Renal cortex interstitium (tissue), 11 donors: ENCODE results near the gene OR2AE1. TPM values are rescaled to one million over a fixed set of nuclear protein-coding genes. Genes with fewer than 3 reads are reported as not detected.

ENCODE experiments used
- DNase-seq, 11 donors: peaks; one replicate each; pipeline ENCODE4 v3.0.0-alpha.2; 2013; ENCODE audit warnings: low read depth in 9 of 11, low spot score in 4 of 11; ENCODE audit errors: extremely low read depth in 1 of 11
- polyA plus RNA-seq, 3 donors: library from polyadenylated mRNA; unstranded; fragments of 120-200 nt; gene quantifications; one replicate each; pipeline ENCODE4 v1.2.1, GENCODE V29; 2013; ENCODE audit not compliant: insufficient read length in 3 of 3

Gene OR2AE1
- polyA plus RNA-seq, 3 donors: 0.14 TPM; not detected in 2

DNA sequence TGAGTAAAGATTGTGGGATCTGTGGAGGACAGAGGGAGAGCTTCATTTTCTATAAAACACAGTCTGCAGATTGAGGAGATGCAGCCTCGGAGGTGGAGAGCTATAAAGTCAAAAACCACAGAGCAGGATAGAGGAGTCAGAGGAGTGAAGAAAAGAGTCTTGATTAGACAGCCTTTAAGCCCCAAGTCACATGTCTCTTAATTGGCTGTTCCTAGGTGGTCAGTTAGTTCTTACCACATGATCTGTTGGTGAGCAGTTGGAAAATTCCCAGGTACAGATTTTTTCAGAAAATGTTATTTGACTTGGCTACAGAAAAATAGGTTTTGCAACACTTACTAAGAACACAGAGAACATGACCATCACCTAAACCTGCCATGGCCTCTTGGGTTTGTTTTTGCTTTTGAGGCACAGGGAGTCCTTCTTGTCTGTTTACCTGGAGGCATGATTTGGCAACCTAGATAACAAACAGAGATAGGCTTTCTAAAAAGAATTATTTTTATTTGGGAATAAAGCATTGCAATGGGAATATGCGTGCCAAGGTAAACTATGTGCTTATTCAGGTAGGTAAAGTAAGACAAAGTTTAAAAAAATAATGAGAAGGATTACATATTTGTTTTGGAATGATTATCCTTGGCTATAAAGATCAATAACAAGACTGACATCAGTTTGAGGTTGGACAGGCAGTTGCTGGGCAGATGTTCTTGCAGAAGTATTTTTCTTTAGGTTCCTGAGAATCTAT is 49.6 kb downstream of the OR2AE1 start:
- DNase-seq: no peak

Other genes with a start within 250 kb of the OR2AE1 start
- gene CYP3A5, start 197.0 kb downstream of the OR2AE1 start, polyA plus RNA-seq: 1 to 10 TPM; 1.6 to 2.5 (median 2.1) TPM
- gene CYP3A7, start 141.8 kb downstream of the OR2AE1 start, polyA plus RNA-seq: 1 to 10 TPM in 1 of 3 donors, under 1 TPM in 2; 0.30 to 1.4 (median 0.91) TPM
- gene CYP3A4, start 92.8 kb downstream of the OR2AE1 start, polyA plus RNA-seq: under 1 TPM; 0.17 to 0.39 (median 0.27) TPM
- gene CYP3A43, start 49.0 kb downstream of the OR2AE1 start, polyA plus RNA-seq: under 1 TPM; 0.39 to 0.53 (median 0.50) TPM
- 10 to 100 TPM; 32.4 to 37.9 (median 33.2) TPM for gene TRIM4, start 42.5 kb upstream of the OR2AE1 start, polyA plus RNA-seq
- 1 to 10 TPM in 1 of 3 donors, under 1 TPM in 2; 0.66 to 1.6 (median 0.97) TPM for gene GJC3, start 52.6 kb upstream of the OR2AE1 start, polyA plus RNA-seq
- 10 to 100 TPM; 56.0 to 67.1 (median 61.6) TPM for gene AZGP1, start 99.0 kb upstream of the OR2AE1 start, polyA plus RNA-seq
- 10 to 100 TPM; 56.7 to 64.3 (median 62.7) TPM for gene ZKSCAN1, start 138.6 kb upstream of the OR2AE1 start, polyA plus RNA-seq
- 10 to 100 TPM; 21.8 to 24.7 (median 23.3) TPM for gene ZSCAN21, start 172.7 kb upstream of the OR2AE1 start, polyA plus RNA-seq
- gene ZNF3, start 204.7 kb upstream of the OR2AE1 start, polyA plus RNA-seq: 10 to 100 TPM; 49.6 to 56.1 (median 50.0) TPM
- 100 to 1,000 TPM; 122 to 135 (median 135) TPM for gene COPS6, start 211.9 kb upstream of the OR2AE1 start, polyA plus RNA-seq
- 100 to 1,000 TPM; 141 to 173 (median 162) TPM for gene MCM7, start 224.4 kb upstream of the OR2AE1 start, polyA plus RNA-seq
- 10 to 100 TPM; 32.4 to 36.9 (median 36.5) TPM for gene AP4M1, start 224.6 kb upstream of the OR2AE1 start, polyA plus RNA-seq
- gene TAF6, start 242.3 kb upstream of the OR2AE1 start, polyA plus RNA-seq: 10 to 100 TPM; 65.4 to 69.4 (median 69.1) TPM
- gene CNPY4, start 242.6 kb upstream of the OR2AE1 start, polyA plus RNA-seq: 10 to 100 TPM; 40.1 to 47.0 (median 41.5) TPM
- 1 to 10 TPM in 2 of 3 donors, under 1 TPM in 1; 0.79 to 1.9 (median 1.8) TPM for gene MBLAC1, start 249.9 kb upstream of the OR2AE1 start, polyA plus RNA-seq